C4-2B (cell line): ENCODE data around the gene TSPAN4.

Source experiments
- CTCF ChIP-seq: fragments of 450-650 bp; conservative IDR thresholded peaks from 2 replicates; pipeline ENCODE4 v1.5.1; 2017; ENCODE audit warnings: mild to moderate bottlenecking
- ZFX ChIP-seq: fragments of 450-650 bp; IDR thresholded peaks from 2 replicates; pipeline ENCODE4 v1.6.1; 2017

- TF ChIP-seq CTCF (no peak), ZFX (no peak)
These were observed 40.9 kb downstream of the TSPAN4 start for GRCh38 chr11:883527-883926.
